Measurements from ENCODE around the gene TEKTIP1. TPM values are rescaled to one million over a fixed set of nuclear protein-coding genes. Genes with fewer than 3 reads are reported as not detected.
"Not testable (repeated sequence)": the region's sequence is repeated elsewhere in the genome, so short reads cannot be mapped to it uniquely, and the experiment has no call there.

The TEKTIP1 gene
- total RNA-seq, 1 donor from 2014 or later, result 0.68 TPM

DNA sequence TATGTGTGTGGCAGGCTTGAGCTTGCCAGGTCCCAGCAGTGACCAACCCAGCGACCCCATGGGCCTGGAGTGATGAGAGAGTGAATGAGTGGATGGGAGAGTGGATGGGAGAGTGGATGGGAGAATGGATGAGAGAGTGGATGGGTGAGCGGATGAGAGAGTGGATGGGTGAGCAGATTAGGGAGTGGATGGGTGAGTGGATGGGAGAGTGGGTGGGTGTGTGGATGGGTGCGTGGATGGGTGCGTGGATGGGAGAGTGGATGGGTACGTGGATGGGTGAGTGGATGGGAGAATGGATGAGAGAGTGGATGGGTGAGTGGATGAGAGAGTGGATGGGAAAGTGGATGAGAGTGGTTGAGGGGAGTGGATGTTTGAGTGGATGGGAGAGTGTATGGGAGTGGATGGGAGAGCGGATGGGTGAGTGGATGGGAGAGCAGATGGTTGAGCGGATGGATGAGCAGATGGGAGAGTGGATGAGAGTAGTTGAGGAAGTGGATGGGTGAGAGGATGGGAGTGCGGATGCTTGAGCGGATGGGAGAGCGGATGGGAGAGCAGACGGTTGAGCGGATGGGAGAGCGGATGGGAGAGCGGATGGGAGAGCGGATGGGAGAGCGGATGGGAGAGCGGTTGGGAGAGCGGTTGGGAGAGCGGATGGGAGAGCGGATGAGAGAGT is 10.3 kb upstream of the TEKTIP1 start:
- Histone ChIP-seq H3K4me1 (ENCODE audit: insufficient read depth, low read length) (no peaks in the 10 kb centered on the region), H3K4me3 (ENCODE audit: insufficient read depth, low read depth, low read length) (no peak overlapping the region), H4K20me1 (ENCODE audit: insufficient read depth, low read length) (peaks cover 46% of the 10 kb centered on the region), H3K9ac (ENCODE audit: low read length) (no peak overlapping the region), H2AFZ (ENCODE audit: low read depth, low read length) (no peak overlapping the region), H3K36me3 (ENCODE audit: insufficient read depth, low read length) (peaks cover 4% of the 10 kb centered on the region), H3K4me2 (ENCODE audit: low read length) (no peak overlapping the region), H3K9me3 (ENCODE audit: insufficient read depth, low read depth, low read length) (no peaks in the 10 kb centered on the region), H3K27ac (ENCODE audit: low read depth, low read length) (no peak overlapping the region), H3K79me2 (ENCODE audit: insufficient read depth, low read length) (peaks cover 22% of the 10 kb centered on the region), H3K27me3 (ENCODE audit: insufficient read depth, low read length) (no peaks in the 10 kb centered on the region)
- no peak for DNase-seq (ENCODE audit: low read depth)
- no peak for TF ChIP-seq EZH2 (IDR thresholded peaks at IDR 0.05; ENCODE audit: insufficient read depth, low read length)
- TF ChIP-seq, protein P1, sequence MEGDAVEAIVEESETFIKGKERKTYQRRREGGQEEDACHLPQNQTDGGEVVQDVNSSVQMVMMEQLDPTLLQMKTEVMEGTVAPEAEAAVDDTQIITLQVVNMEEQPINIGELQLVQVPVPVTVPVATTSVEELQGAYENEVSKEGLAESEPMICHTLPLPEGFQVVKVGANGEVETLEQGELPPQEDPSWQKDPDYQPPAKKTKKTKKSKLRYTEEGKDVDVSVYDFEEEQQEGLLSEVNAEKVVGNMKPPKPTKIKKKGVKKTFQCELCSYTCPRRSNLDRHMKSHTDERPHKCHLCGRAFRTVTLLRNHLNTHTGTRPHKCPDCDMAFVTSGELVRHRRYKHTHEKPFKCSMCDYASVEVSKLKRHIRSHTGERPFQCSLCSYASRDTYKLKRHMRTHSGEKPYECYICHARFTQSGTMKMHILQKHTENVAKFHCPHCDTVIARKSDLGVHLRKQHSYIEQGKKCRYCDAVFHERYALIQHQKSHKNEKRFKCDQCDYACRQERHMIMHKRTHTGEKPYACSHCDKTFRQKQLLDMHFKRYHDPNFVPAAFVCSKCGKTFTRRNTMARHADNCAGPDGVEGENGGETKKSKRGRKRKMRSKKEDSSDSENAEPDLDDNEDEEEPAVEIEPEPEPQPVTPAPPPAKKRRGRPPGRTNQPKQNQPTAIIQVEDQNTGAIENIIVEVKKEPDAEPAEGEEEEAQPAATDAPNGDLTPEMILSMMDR (IDR thresholded peaks at IDR 0.05; ENCODE audit: insufficient read depth, low read depth, low read length), result no peak
- Mint-ChIP-seq H3K9me3 (ENCODE audit: unreplicated experiment) (no peaks in the 10 kb centered on the region), H3K27ac (ENCODE audit: unreplicated experiment) (no peak overlapping the region), H3K36me3 (ENCODE audit: low read depth, unreplicated experiment) (peaks cover 8% of the 10 kb centered on the region), H3K27me3 (ENCODE audit: low read depth, unreplicated experiment) (no peaks in the 10 kb centered on the region), H3K4me3 (ENCODE audit: unreplicated experiment) (no peak overlapping the region), H3K4me1 (ENCODE audit: low read depth, unreplicated experiment) (no peaks in the 10 kb centered on the region)
- no peak for FAIRE-seq

DNA sequence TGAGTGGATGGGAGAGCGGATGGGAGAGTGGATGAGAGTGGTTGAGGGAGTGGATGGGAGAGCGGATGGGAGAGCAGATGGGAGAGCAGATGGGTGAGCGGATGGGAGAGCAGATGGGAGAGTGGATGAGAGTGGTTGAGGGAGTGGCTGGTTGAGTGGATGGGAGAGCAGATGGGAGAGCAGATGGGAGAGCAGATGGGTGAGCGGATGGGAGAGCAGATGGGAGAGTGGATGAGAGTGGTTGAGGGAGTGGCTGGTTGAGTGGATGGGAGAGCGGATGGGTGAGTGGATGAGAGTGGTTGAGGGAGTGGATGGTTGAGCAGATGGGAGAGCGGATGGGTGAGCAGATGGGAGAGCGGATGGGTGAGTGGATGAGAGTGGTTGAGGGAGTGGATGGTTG is 9.7 kb upstream of the TEKTIP1 start:
- H3K79me2 ChIP-seq (ENCODE audit: insufficient read depth, low read length), result peaks cover 15% of the 10 kb centered on the region
- not testable (repeated sequence) for H3K36me3 Mint-ChIP-seq (ENCODE audit: low read depth, unreplicated experiment); H3K27ac Mint-ChIP-seq (ENCODE audit: unreplicated experiment); H3K4me2 ChIP-seq (ENCODE audit: low read length); H3K27ac ChIP-seq (ENCODE audit: low read depth, low read length); H3K36me3 ChIP-seq (ENCODE audit: insufficient read depth, low read length); H3K4me3 ChIP-seq (ENCODE audit: insufficient read depth, low read depth, low read length); H3K27me3 ChIP-seq (ENCODE audit: insufficient read depth, low read length); H3K4me3 Mint-ChIP-seq (ENCODE audit: unreplicated experiment); H2AFZ ChIP-seq (ENCODE audit: low read depth, low read length); H3K4me1 Mint-ChIP-seq (ENCODE audit: low read depth, unreplicated experiment); H3K9me3 ChIP-seq (ENCODE audit: insufficient read depth, low read depth, low read length); FAIRE-seq; H3K9ac ChIP-seq (ENCODE audit: low read length); H3K9me3 Mint-ChIP-seq (ENCODE audit: unreplicated experiment); DNase-seq (ENCODE audit: low read depth); H3K4me1 ChIP-seq (ENCODE audit: insufficient read depth, low read length); H3K27me3 Mint-ChIP-seq (ENCODE audit: low read depth, unreplicated experiment)
- H4K20me1 ChIP-seq (ENCODE audit: insufficient read depth, low read length), result peaks cover 40% of the 10 kb centered on the region

DNA sequence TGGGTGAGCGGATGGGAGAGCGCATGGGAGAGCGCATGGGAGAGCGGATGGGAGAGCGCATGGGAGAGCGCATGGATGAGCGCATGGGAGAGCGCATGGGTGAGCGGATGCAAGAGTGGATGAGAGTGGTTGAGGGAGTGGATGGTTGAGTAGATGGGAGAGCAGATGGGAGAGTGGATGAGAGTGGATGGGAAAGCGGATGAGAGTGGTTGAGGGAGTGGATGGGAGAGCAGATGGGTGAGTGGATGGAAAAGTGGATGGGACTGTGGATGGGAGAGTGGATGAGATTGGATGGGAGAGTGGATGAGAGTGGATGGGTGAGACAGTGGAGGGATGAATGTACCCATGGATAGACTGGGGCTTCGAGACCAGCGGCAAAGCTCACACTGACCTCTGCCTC is 8.6 kb upstream of the TEKTIP1 start:
- Mint-ChIP-seq H3K27ac (ENCODE audit: unreplicated experiment) (no peak overlapping the region), H3K4me3 (ENCODE audit: unreplicated experiment) (no peak overlapping the region), H3K27me3 (ENCODE audit: low read depth, unreplicated experiment) (no peaks in the 10 kb centered on the region), H3K9me3 (ENCODE audit: unreplicated experiment) (no peaks in the 10 kb centered on the region), H3K36me3 (ENCODE audit: low read depth, unreplicated experiment) (peaks cover 12% of the 10 kb centered on the region), H3K4me1 (ENCODE audit: low read depth, unreplicated experiment) (no peaks in the 10 kb centered on the region)
- no peak overlapping the region for H3K4me3 ChIP-seq (ENCODE audit: insufficient read depth, low read depth, low read length)
- no peaks in the 10 kb centered on the region for H3K9me3 ChIP-seq (ENCODE audit: insufficient read depth, low read depth, low read length)
- no peak overlapping the region for H3K9ac ChIP-seq (ENCODE audit: low read length)
- H3K27ac ChIP-seq (ENCODE audit: low read depth, low read length), result no peak overlapping the region
- TF ChIP-seq, protein P1 (IDR thresholded peaks at IDR 0.05; ENCODE audit: insufficient read depth, low read depth, low read length), result no peak
- TF ChIP-seq EZH2 (IDR thresholded peaks at IDR 0.05; ENCODE audit: insufficient read depth, low read length), result no peak
- H3K4me2 ChIP-seq (ENCODE audit: low read length), result no peak overlapping the region
- H3K27me3 ChIP-seq (ENCODE audit: insufficient read depth, low read length), result no peaks in the 10 kb centered on the region
- FAIRE-seq, result no peak
- H3K4me1 ChIP-seq (ENCODE audit: insufficient read depth, low read length), result no peaks in the 10 kb centered on the region
- H4K20me1 ChIP-seq (ENCODE audit: insufficient read depth, low read length), result peaks cover 40% of the 10 kb centered on the region
- no peak for DNase-seq (ENCODE audit: low read depth)
- H3K36me3 ChIP-seq (ENCODE audit: insufficient read depth, low read length), result peaks cover 5% of the 10 kb centered on the region
- H3K79me2 ChIP-seq (ENCODE audit: insufficient read depth, low read length), result peaks cover 6% of the 10 kb centered on the region
- H2AFZ ChIP-seq (ENCODE audit: low read depth, low read length), result no peak overlapping the region
